ENCODE measurements around the gene FLYWCH2.

Gene FLYWCH2

GRCh38 chr16:2910441-2910969 lies 27.5 kb downstream of the FLYWCH2 start:
- TF ChIP-seq CTCF (IDR thresholded peaks at IDR 0.05; ENCODE audit: insufficient read depth, missing control alignments), result no peak
- DNase-seq (ENCODE audit: insufficient read length, low spot score) (no peak), FAIRE-seq (no peak)

- FAIRE-seq (no peak), DNase-seq (ENCODE audit: insufficient read length, low spot score) (peak; percentile 94)
- no peak for TF ChIP-seq CTCF (IDR thresholded peaks at IDR 0.05; ENCODE audit: insufficient read depth, missing control alignments)
Observed at GRCh38 chr16:2911638-2912329, 28.8 kb downstream of the FLYWCH2 start, which contains the start of gene FLYWCH1. TSS of gene FLYWCH1 (plus strand) at chr16:2911931. CDS start at chr16:2929686, 17,755 bp downstream.

- peak; percentile 18 for DNase-seq (ENCODE audit: insufficient read length, low spot score)
- no peak for TF ChIP-seq CTCF (IDR thresholded peaks at IDR 0.05; ENCODE audit: insufficient read depth, missing control alignments)
- FAIRE-seq, result no peak
Observed at GRCh38 chr16:2912330-2913199, 29.6 kb downstream of the FLYWCH2 start.

DNA sequence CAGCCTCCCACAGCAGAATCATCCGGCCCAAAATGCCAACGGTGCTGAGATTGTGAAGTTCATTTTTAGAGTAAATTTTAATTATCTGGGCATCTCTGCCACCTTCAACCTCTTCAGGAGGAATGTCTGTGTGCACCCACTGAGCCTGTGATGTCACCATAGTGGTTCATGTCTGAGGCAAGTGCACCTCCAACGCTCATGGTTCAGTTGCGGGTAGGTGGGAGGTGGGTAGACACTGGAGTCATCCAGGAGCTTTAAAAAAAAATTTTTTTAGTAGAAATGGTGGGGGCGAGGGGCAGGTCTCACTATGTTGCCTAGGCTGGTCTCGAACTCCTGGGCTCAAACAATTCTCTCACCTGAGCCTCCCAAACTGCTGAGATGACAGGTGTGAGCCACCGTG lies 30.6 kb downstream of the FLYWCH2 start:
- FAIRE-seq (no peak), DNase-seq (ENCODE audit: insufficient read length, low spot score) (no peak)
- TF ChIP-seq CTCF (IDR thresholded peaks at IDR 0.05; ENCODE audit: insufficient read depth, missing control alignments), result no peak

DNA sequence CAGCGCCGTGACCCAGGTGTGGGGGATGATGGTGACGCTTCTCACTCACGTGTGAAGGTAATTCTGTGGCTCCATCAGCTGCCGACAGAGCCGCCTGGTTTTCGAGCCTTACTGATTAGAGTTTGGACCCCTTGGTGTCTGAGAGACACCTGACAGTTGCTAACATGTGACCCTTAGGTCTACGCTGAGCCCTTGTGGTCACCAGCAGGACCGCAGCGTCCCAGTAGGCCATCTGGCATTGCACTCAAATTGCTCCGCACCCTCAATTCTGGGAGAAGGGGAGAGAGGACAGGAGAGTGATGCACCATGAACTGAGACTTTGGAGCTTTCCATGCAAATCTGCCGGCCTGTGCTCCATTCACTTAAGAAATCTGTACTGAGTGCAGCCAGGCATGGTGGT lies 31.2 kb downstream of the FLYWCH2 start:
- no peak for FAIRE-seq
- DNase-seq (ENCODE audit: insufficient read length, low spot score), result peak; percentile 2
- TF ChIP-seq CTCF (IDR thresholded peaks at IDR 0.05; ENCODE audit: insufficient read depth, missing control alignments), result no peak

DNA sequence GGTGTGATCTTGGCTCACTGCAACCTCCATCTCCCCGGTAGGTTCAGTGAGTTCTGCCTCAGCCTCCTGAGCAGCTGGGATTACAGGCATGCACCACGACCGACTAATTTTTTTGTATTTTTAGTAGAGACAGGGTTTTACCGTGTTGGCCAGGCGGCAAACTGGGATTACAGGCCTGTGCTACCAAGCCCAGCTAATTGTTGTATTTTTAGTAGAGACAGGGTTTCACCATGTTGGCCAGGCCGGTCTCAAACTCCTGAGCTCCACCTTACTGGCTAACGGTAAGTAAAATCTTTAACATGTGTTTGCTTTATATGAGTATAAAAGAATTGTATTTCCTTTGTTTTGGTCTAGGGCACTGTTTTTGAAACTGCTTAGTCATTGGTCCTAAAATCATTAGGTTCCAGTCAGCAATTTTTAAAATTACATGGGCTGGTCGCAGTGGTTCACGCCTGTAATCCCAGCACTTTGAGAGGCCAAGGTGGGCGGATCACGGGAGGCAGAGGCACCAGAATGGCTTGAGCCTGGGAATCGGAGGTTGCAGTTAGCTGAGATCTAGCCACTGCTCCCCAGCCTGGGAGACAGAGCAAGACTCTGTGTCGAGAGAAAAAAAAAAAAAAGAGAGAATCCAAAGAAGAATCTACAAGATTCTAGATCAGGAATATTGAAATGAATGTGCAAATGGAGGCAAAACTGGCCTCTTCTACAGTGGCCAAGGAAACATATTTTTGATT lies 32.3 kb downstream of the FLYWCH2 start:
- TF ChIP-seq CTCF (IDR thresholded peaks at IDR 0.05; ENCODE audit: insufficient read depth, missing control alignments), result no peak
- DNase-seq (ENCODE audit: insufficient read length, low spot score), result no peak
- no peak for FAIRE-seq

All from D721Med (cell line).